Measurements from ENCODE around the gene NUDT1.

Gene NUDT1

GRCh38 chr7:2219136-2219535 lies 22.9 kb upstream of the NUDT1 start:
- DNase-seq (ENCODE audit: low read depth), result no peak
- TF ChIP-seq, protein P1, sequence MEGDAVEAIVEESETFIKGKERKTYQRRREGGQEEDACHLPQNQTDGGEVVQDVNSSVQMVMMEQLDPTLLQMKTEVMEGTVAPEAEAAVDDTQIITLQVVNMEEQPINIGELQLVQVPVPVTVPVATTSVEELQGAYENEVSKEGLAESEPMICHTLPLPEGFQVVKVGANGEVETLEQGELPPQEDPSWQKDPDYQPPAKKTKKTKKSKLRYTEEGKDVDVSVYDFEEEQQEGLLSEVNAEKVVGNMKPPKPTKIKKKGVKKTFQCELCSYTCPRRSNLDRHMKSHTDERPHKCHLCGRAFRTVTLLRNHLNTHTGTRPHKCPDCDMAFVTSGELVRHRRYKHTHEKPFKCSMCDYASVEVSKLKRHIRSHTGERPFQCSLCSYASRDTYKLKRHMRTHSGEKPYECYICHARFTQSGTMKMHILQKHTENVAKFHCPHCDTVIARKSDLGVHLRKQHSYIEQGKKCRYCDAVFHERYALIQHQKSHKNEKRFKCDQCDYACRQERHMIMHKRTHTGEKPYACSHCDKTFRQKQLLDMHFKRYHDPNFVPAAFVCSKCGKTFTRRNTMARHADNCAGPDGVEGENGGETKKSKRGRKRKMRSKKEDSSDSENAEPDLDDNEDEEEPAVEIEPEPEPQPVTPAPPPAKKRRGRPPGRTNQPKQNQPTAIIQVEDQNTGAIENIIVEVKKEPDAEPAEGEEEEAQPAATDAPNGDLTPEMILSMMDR (conservative IDR thresholded peaks at IDR 0.05; ENCODE audit: low read depth, low read length), result no peak
- no peak overlapping the region for H3K4me3 ChIP-seq (ENCODE audit: low read depth, low read length)

DNA sequence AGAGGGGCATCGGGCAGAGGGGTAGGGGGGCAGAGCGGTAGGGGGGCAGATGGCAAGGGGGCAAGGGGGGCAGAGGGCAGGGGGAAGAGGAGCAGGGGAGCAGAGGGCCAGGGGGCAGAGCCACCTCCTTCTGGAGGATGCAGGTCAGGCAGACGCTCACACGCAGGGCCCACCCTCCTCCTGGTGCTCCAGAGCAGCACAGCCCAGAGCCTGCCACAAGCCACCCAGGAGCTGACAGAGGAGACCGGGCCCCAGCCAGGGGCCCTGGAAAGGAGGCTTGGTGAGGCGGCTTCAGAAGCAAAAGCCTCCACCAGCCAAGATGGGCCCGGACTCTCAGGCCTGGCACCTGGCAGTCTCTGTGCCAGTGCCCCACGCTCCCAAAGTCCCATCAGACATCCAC lies 22.4 kb upstream of the NUDT1 start:
- DNase-seq (ENCODE audit: low read depth), result no peak
- TF ChIP-seq, protein P1 (conservative IDR thresholded peaks at IDR 0.05; ENCODE audit: low read depth, low read length), result no peak
- H3K4me3 ChIP-seq (ENCODE audit: low read depth, low read length), result no peak overlapping the region

DNA sequence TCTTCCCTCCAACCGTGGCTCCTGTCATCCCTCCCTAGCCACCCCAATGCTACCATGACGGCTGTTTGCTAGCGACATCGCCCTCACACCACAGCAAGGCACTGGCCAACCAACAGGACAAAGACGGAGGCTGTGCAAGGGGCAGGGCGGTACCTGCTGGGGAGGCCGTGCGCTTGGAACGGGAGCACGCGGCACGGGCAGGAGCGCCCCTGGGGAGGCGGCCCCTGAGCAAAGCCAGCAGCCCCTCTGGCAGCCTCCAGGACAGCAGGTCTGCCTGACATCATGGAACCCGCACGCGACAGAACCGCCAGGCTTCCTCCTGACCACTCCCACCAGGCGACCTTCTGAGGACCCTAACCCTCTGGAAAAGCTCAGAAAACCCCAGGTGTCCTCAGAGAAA lies 22.0 kb upstream of the NUDT1 start:
- no peak for DNase-seq (ENCODE audit: low read depth)
- TF ChIP-seq, protein P1 (conservative IDR thresholded peaks at IDR 0.05; ENCODE audit: low read depth, low read length), result no peak
- no peak overlapping the region for H3K4me3 ChIP-seq (ENCODE audit: low read depth, low read length)

- TF ChIP-seq, protein P1 (conservative IDR thresholded peaks at IDR 0.05; ENCODE audit: low read depth, low read length), result no peak
- H3K4me3 ChIP-seq (ENCODE audit: low read depth, low read length), result no peak overlapping the region
- no peak for DNase-seq (ENCODE audit: low read depth)
These were observed 21.5 kb upstream of the NUDT1 start for GRCh38 chr7:2220506-2220905.

DNA sequence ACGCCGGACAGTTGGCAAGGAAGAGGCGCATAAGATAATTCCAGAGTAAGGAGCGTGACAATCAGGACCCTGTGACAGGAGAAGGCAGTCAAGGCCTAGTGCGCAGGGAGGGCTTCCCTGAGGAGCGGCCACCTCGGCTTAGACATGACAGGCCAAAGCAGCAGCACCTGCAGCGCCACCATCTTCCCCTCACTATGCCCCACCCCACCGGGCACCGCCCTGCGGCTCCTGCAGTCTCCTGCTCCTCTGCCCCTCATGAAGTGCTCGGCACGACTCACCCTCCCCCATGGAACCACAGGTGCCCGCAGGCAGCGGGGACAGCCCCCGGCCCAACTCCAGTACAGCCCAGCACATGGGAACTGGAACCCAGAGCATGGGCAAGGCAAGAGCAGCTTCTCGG lies 21.1 kb upstream of the NUDT1 start:
- TF ChIP-seq, protein P1 (conservative IDR thresholded peaks at IDR 0.05; ENCODE audit: low read depth, low read length), result no peak
- no peak overlapping the region for H3K4me3 ChIP-seq (ENCODE audit: low read depth, low read length)
- DNase-seq (ENCODE audit: low read depth), result no peak

GRCh38 chr7:2222516-2222915 lies 19.5 kb upstream of the NUDT1 start:
- TF ChIP-seq, protein P1 (conservative IDR thresholded peaks at IDR 0.05; ENCODE audit: low read depth, low read length), result no peak
- no peak overlapping the region for H3K4me3 ChIP-seq (ENCODE audit: low read depth, low read length)
- DNase-seq (ENCODE audit: low read depth), result no peak

DNA sequence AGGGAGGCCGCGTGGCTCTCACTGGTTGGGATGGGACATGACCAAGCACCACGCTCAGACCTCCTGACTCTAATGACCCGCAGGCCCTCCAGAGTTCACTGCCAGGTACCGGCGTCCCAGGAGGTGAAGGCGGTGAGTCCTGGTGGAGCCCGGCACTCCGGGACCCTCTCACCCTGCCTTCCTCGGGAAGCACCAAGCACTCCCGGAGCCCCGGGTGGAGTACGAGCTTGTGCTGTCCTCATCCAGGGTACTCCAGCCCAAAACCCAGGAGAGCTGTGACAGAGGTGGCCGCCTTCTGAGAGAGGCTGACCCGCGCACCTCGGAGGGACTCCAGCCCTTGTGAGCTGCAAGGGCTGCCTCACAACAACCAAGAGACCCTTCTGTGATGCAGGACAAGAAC lies 18.7 kb upstream of the NUDT1 start:
- H3K4me3 ChIP-seq (ENCODE audit: low read depth, low read length), result no peak overlapping the region
- DNase-seq (ENCODE audit: low read depth), result no peak
- TF ChIP-seq, protein P1 (conservative IDR thresholded peaks at IDR 0.05; ENCODE audit: low read depth, low read length), result no peak

All from choroid plexus epithelial cell (primary cell).